Fibroblast of lung (primary cell): Measurements from ENCODE around the gene PRELID1. TPM values are rescaled to one million over a fixed set of nuclear protein-coding genes. Genes with fewer than 3 reads are reported as not detected.
A peak's percentile ranks its signal among the peaks of the same experiment; 100 is the strongest.

Experiments
- DNase-seq, 2 donors: peaks; one replicate each; pipeline versions ENCODE4 v3.0.0 to v3.0.0-alpha.2; 2010; ENCODE audit warnings: low read depth in 2 of 2
- H2AFZ ChIP-seq: 2 replicates; pipeline ENCODE4 v1.5.1; 2012; ENCODE audit warnings: low read length, control low read depth, inconsistent platforms
- H3K27ac ChIP-seq: 2 replicates; pipeline ENCODE4 v1.5.1; 2011; ENCODE audit warnings: low read length, control low read depth; ENCODE audit not compliant: insufficient read depth
- H3K27me3 ChIP-seq: 2 replicates; pipeline ENCODE4 v1.5.1; 2011; ENCODE audit warnings: mild to moderate bottlenecking, low read length; ENCODE audit not compliant: control insufficient read depth, insufficient read depth
- H3K36me3 ChIP-seq: 2 replicates; pipeline ENCODE4 v1.5.1; 2011; ENCODE audit warnings: low read length; ENCODE audit not compliant: control insufficient read depth, insufficient read depth
- H3K4me1 ChIP-seq: 2 replicates; pipeline ENCODE4 v1.5.1; 2011; ENCODE audit warnings: low read length; ENCODE audit not compliant: control insufficient read depth, insufficient read depth; ENCODE audit errors: extremely low read depth
- H3K4me2 ChIP-seq: 2 replicates; pipeline ENCODE4 v1.5.1; 2011; ENCODE audit warnings: low read length, control low read depth; ENCODE audit not compliant: insufficient read depth; ENCODE audit errors: extremely low read depth
- H3K4me3 ChIP-seq, 4 experiments: fragments of 200-600 bp in 1 of 4; sonication (generic) in 1 of 4; replicated peaks in 1 of 4; 2 replicates each; pipeline ENCODE4 v1.5.1; 2011 to 2016; ENCODE audit warnings: low read length in 4 of 4, low read depth in 3 of 4, mild to moderate bottlenecking in 3 of 4, control low read depth in 2 of 4, inconsistent platforms in 1 of 4, mixed read lengths in 1 of 4; ENCODE audit not compliant: insufficient read depth in 1 of 4; ENCODE audit errors: control extremely low read depth in 1 of 4
- H3K79me2 ChIP-seq: 2 replicates; pipeline ENCODE4 v1.5.1; 2012; ENCODE audit warnings: mild to moderate bottlenecking, low read length, inconsistent platforms; ENCODE audit not compliant: control insufficient read depth, insufficient read depth
- H3K9ac ChIP-seq: 2 replicates; pipeline ENCODE4 v1.5.1; 2011; ENCODE audit warnings: mild to moderate bottlenecking, low read length, control low read depth; ENCODE audit not compliant: insufficient read depth
- H3K9me3 ChIP-seq: 2 replicates; pipeline ENCODE4 v1.5.1; 2012; ENCODE audit warnings: low read depth, low read length; ENCODE audit not compliant: control insufficient read depth, insufficient read depth
- H4K20me1 ChIP-seq: 2 replicates; pipeline ENCODE4 v1.5.1; 2011; ENCODE audit warnings: low read length; ENCODE audit not compliant: control insufficient read depth, insufficient read depth; ENCODE audit errors: extremely low read depth
- EZH2 ChIP-seq: IDR thresholded peaks from 2 replicates; pipeline ENCODE4 v1.5.1; 2012; ENCODE audit warnings: low read length, control low read depth, mild to moderate bottlenecking; ENCODE audit errors: missing control alignments
- polyA plus RNA-seq, 2 donors: library from polyadenylated mRNA; depleted of rRNA in 1 of 2; stranded (reverse) in 1 of 2; unstranded in 1 of 2; fragments of >200 nt; gene quantifications; 2 replicates each; pipeline ENCODE4 v1.2.1, GENCODE V29; 2011 to 2012; ENCODE audit warnings: missing spikeins in 1 of 2
- total RNA-seq: library from RNA; depleted of rRNA; stranded (reverse); fragments of >200 nt; gene quantifications from 2 replicates; pipeline ENCODE4 v1.2.1, GENCODE V29; 2014
- TF ChIP-seq, protein P1 (sequence below), 2 donors: IDR thresholded peaks in 1 of 2; conservative IDR thresholded peaks in 1 of 2; 1 replicate in 1 of 2; 2 replicates in 1 of 2; pipeline ENCODE4 v1.5.1; 2011 to 2012; ENCODE audit warnings: low read length in 2 of 2, control low read depth in 1 of 2, inconsistent platforms in 1 of 2, low read depth in 1 of 2, mild to moderate bottlenecking in 1 of 2

Gene PRELID1
- total and polyA plus RNA-seq, 2 donors (not counting 1 experiment from before 2014, with no cell fraction given), result 64.2 to 145 TPM

GRCh38 chr5:177325868-177326381 lies 22.3 kb downstream of the PRELID1 start:
- no peaks in the 10 kb centered on the region for H3K79me2 ChIP-seq
- H3K27ac ChIP-seq, result no peak overlapping the region
- H3K4me1 ChIP-seq, result peaks cover 9% of the 10 kb centered on the region
- H4K20me1 ChIP-seq, result no peaks in the 10 kb centered on the region
- no peaks in the 10 kb centered on the region for H3K27me3 ChIP-seq
- TF ChIP-seq EZH2, result no peak
- TF ChIP-seq, protein P1, sequence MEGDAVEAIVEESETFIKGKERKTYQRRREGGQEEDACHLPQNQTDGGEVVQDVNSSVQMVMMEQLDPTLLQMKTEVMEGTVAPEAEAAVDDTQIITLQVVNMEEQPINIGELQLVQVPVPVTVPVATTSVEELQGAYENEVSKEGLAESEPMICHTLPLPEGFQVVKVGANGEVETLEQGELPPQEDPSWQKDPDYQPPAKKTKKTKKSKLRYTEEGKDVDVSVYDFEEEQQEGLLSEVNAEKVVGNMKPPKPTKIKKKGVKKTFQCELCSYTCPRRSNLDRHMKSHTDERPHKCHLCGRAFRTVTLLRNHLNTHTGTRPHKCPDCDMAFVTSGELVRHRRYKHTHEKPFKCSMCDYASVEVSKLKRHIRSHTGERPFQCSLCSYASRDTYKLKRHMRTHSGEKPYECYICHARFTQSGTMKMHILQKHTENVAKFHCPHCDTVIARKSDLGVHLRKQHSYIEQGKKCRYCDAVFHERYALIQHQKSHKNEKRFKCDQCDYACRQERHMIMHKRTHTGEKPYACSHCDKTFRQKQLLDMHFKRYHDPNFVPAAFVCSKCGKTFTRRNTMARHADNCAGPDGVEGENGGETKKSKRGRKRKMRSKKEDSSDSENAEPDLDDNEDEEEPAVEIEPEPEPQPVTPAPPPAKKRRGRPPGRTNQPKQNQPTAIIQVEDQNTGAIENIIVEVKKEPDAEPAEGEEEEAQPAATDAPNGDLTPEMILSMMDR (conservative IDR thresholded peaks at IDR 0.05 in 1 of 2, IDR thresholded peaks at IDR 0.05 in 1 of 2; ENCODE audit: low read depth in 1 of 2, low read length in 2 of 2), result no peak
- H3K9ac ChIP-seq, result no peak overlapping the region
- H3K4me2 ChIP-seq, result peak overlapping the region; percentile 57
- no peak overlapping the region for H2AFZ ChIP-seq
- no peak overlapping the region for H3K4me3 ChIP-seq
- H3K36me3 ChIP-seq, result peaks cover 6% of the 10 kb centered on the region
- no peaks in the 10 kb centered on the region for H3K9me3 ChIP-seq
- DNase-seq, result peak in 1 of 2 donors; percentile 20

DNA sequence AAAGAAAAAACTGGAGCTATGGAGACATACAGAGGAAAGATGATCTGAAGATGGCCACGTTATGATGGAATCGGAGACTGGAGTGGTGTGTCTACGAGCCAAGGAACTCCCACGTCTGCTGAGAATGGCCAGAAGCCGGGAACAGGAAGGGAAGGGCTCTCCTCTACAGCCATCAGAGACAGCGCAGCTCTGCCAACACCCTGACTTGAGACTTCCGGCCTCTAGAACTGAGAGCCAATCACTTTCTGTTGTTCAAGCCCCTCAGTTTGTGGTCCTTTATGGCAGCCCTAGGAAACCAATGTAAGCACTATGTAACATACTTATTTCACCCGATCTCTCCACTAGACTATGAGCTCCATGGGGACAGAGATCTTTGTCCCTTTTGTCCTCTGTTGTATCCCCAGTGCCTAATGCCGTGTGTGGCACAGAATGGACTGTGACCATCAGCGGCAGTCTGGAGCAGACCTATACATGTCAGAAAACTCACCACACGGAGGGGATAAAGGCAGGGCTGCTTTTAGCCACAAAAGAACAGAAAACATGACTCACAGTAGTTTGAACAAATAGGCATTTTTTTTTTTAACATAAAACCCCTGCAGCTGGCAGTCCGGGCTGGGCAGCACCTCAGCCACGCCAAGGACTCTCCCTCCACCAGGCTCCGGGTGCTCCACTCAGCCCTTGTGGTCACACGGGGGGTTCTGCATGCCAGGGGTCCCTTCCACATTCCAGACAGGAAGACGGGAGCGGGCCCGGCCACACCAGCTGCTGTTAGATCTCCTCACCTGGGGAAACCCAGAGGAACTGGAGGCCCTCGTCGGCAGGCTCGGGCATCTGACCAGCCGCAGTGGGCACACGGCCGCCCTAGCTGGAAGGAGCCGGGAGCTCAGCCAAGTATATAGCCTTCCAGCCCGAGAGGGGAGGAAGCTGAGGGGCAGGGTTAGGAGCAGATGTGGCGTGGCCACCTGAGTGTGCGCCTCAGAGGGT lies 24.2 kb downstream of the PRELID1 start:
- Histone ChIP-seq H3K4me3 (no peak overlapping the region), H3K36me3 (peaks cover 14% of the 10 kb centered on the region), H3K27me3 (no peaks in the 10 kb centered on the region), H4K20me1 (no peaks in the 10 kb centered on the region), H3K27ac (peak overlapping the region; percentile 81), H3K9ac (no peak overlapping the region), H3K79me2 (no peaks in the 10 kb centered on the region), H3K9me3 (no peaks in the 10 kb centered on the region), H2AFZ (no peak overlapping the region), H3K4me1 (peaks cover 9% of the 10 kb centered on the region), H3K4me2 (peak overlapping the region; percentile 59)
- peak; percentile 51 to 80 for DNase-seq
- TF ChIP-seq, protein P1 (conservative IDR thresholded peaks at IDR 0.05 in 1 of 2, IDR thresholded peaks at IDR 0.05 in 1 of 2; ENCODE audit: low read depth in 1 of 2, low read length in 2 of 2), result no peak
- no peak for TF ChIP-seq EZH2

GRCh38 chr5:177328545-177329231 lies 25.1 kb downstream of the PRELID1 start:
- no peaks in the 10 kb centered on the region for H3K27me3 ChIP-seq

More at GRCh38 chr5:177328545-177329231, 25.1 kb downstream of the PRELID1 start:
- Histone ChIP-seq H3K9ac (no peak overlapping the region), H4K20me1 (no peaks in the 10 kb centered on the region), H3K9me3 (no peaks in the 10 kb centered on the region), H3K4me1 (peaks cover 9% of the 10 kb centered on the region), H3K27ac (no peak overlapping the region), H3K4me3 (no peak overlapping the region), H2AFZ (no peak overlapping the region), H3K4me2 (no peak overlapping the region), H3K79me2 (no peaks in the 10 kb centered on the region), H3K36me3 (peaks cover 20% of the 10 kb centered on the region)
- DNase-seq, result no peak
- TF ChIP-seq EZH2, result no peak
- TF ChIP-seq, protein P1 (conservative IDR thresholded peaks at IDR 0.05 in 1 of 2, IDR thresholded peaks at IDR 0.05 in 1 of 2; ENCODE audit: low read depth in 1 of 2, low read length in 2 of 2), result no peak
